Left renal cortex interstitium (tissue), 4 donors: ENCODE data around the gene FAM170B. TPM values are rescaled to one million over a fixed set of nuclear protein-coding genes. Genes with fewer than 3 reads are reported as not detected.

ENCODE experiments used
- DNase-seq, 4 donors: peaks; one replicate each; pipeline ENCODE4 v3.0.0-alpha.2; 2013; ENCODE audit warnings: low read depth in 4 of 4, low spot score in 2 of 4, missing footprints in 1 of 4
- polyA plus RNA-seq, 4 donors: library from polyadenylated mRNA; unstranded; fragments of 120-200 nt; gene quantifications; one replicate each; pipeline ENCODE4 v1.2.1, GENCODE V29; 2013; ENCODE audit not compliant: insufficient read length in 4 of 4

Gene FAM170B
- polyA plus RNA-seq, 4 donors = not detected

DNA sequence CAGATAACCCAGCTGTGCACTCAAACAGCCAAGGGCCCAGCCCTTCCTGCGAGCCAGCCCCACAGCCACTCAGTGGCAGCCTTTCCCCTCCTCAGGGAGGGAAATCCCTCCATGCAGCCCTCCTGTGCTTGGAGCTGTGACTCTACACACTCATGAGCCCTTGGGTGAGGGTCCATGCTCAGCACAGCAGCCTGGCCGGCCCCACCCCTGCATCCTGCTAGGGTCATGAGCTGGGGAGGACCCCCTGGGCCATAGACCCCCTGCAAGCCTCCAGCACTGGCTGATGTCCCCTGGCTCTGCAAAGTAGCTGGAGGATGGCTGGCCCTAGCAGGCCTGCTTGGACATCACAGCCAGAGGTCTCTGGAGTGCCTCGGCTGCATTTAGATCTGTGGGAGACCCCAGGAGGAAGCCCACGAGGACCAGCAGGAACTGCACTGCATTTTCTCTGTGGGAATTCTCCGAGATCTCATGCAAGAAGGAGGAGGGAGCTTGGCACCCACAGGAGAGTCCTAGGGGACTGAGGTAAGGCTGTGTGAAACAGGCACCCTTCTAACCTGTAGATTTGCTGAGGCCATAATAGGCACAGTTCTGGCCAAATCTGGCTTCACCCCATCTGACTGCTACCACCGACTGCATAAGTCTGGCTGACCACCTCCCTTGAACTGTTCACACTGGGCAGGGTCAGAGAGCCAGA is 37.0 kb upstream of the FAM170B start:
- DNase-seq = no peak

DNA sequence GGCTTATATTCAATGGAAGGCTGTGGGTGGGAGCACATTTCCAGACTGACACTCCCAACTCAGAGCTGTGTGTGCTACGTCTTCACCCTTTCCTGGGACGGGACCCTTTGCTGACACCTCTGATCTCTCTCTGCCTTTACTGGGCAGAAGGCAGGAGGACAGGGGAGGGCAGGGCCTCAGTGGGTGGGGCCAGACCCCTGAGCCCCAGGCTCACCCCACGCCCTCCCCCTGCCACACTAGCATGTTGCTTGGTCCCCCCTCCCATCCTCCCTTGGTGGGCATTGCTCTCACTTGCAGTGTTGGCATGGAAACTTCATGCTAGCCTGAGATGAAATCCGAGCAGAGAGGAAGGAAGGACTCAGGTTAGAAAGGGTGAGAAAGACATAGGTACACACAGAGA is 36.0 kb upstream of the FAM170B start:
- no peak for DNase-seq

DNA sequence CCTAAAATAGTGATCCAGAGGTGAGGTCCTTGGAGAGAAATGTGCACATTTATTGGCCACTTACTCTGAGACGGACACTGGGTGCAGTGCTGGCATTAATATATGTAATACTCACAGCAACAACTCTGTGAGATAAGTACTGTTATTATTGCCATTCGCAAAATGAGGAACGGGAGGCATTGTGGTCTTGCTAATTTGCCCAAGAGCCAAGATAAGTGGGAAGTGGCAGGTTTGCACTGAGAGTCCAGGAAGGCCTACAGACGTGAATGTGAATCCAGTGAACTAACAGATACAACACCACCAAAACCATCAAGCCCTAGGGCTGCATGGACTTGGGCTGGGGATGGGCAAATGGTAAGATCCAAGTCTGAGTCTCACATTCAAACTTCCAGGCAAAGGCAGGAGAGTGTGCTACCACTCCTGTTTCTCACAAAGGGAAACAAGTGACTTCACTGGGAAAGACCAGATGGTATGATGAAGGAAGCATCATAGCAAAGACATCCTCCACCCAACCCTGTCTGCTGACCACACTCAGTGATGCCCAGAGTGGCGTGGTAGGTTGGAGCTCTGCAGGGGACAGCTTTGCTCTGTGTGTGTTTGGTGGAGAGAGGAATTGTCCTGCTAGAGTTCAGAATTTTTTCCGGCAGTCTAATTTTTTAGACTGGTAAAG is 35.1 kb upstream of the FAM170B start:
- no peak for DNase-seq

DNA sequence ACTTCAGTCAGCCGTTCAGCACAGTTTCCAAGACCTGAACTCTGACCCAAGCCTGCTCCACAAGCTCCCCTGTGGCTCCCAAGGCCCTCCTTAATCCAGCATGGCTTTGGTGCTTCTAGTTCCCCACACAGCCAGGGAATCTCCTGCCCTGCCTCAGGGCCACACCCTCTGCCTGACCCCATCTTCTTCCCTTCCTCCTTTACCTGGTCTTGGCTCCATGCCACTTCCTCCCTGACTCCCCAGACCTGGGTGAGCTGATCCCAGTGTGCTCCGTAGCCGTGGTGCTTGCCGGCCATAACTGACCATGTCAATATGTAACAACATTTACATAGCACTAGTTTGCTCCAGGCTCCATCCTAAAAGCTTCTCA is 34.3 kb upstream of the FAM170B start:
- no peak for DNase-seq

DNA sequence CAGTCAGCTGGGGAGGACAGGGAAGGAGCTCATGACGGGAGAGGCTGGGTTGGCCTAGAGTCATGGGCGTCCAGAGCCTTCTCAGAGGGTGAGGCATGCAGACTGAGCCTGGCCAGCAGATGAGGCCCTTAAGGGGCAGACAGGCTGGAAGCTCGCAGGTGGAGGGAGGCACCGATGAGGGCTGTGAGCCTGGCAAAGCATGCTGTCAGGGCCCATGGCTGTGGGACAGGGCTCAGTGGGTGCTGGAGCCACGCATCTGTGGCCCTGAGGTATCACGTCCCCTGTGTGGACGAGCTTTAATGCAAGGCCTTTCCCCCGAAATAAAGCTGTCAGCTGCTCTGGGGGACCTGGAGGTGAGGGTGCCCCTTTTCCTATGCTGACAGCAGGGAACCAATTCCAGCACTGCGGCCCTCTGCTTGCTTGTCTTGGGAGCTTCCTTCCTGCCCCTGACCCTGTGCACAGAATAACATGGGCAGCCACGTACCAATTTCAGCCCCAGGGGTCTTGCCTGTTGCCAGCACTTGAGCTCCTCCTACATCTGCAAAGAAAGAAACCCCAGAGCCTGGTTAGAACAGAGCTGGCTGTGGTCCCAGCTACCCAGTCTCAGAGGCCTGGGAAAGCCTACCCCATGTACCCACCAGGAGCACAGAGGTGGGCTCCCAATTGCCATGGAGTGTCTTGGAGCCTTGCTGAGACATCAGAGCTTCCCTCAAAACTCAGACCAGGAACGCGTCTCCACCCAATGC is 33.8 kb upstream of the FAM170B start:
- no peak for DNase-seq

DNA sequence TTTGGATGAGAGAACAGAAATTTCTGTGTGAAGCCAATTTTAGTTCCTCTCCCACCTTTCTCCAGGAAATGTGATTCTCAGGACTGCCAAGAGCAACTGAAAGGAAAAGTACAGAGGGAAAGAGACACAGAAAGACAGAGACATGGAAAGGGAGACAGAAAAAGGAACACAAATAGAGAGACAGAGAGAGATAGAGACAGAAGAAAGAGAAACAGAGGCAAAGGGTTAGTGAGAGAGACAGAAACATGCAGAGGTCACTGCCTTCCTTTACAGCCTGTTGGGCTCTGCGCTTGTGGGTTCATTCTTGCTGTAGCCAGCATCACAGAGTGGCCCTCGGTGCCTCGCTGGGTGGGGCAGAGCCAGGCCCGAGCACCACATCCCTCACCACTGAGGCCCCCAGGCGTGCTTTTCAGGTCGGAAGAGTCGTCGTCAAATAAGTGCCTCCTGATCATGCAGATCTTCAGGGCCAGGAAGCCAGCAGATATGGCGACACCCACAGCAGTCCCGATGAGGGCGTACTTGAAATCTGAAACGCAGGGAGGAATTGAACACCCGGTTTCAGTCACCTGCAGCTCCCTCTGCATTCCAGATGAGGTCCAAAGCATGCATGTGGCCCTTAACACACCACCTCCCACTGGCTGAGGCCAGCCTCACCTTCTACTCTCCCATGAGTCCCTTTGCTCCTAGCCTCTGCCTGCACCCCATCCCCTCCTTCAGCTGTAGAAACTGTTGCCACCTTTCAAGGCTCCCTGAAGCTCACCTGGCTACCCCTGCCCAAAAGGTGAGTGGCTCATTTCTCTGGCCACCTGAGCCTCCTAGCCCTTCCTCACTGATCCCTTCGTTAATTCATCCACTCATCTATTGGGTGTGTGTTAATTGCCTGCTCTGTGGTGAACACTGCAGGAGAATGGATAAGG is 32.9 kb upstream of the FAM170B start:
- DNase-seq = no peak

DNA sequence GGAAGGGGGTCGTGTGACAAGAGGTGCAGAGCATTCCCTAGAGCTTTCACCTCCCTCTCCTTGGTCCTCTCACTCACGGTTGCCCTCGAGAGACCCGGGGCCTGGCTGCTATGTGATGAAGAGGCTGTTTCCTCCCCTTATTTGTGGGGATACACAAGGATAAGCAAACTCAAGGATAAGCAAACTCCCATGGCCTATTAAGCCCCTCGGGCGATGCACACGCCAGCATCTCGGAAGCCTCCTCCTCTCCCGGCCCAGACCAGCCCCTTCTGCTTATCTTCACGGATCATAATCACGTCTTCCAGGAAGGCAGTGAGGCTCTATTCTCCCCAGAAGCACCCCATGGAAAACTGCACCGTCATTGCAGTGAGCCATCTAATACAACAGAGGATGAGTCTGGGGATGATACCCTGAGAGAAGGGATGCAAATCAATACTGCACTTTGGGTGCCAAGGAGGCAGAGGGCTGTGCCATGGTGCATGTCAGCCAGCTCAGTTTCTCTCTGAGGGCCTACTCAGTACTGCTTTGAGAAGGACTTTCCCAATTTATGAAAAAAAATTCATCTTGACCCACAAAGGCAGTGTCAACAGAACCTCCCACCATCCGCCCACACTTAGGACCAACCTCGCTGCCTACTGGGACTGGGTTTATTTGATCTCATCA is 32.1 kb upstream of the FAM170B start:
- no peak for DNase-seq

DNA sequence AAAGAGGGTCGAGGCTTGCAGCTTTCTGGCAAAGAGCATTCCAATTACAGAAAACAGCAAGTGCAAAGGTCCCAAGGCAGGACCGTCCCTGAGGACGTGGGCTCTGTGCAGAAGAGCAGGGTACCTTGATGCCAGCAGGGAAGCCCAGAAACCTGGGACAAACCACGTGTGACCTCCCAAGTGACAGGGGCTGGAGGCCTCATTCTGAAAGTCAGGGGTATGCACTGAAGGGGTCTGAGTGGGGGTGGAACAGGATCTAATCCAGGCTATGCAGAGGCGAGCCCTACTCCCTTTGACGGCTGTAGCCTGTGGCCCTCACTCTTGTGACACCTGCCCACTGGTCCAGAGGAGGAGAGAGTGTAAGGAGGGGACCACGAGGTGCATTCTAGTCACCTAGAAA is 31.4 kb upstream of the FAM170B start:
- DNase-seq = no peak

DNA sequence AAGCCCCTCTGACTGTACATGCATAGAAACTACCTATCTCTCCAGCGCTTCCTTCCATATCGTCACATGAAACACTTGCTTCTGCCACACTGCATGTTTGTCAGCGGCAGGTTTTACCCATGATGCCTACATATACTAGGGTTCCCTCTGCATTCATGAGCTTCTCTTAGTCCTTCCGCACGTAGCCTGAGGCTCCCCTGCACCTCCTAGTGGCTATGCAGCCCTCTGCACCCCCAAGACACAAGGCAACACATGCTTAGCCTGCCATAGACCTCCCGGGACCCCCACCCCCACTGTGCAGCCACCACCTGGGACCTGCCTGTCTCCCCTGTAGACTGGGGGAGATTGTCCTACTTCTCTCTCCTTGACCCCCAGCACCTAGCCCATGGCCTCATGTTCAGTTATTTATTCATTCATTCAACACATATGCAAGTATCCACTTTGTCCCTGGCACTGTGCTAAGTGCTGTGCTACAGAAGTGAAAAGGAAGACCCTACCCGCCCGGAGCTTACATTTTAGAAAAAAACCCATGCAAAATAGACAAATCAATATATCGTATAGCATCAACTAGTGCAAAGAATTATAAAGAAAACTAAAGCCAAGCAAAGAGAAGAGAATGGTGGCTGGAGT is 30.9 kb upstream of the FAM170B start:
- no peak for DNase-seq

DNA sequence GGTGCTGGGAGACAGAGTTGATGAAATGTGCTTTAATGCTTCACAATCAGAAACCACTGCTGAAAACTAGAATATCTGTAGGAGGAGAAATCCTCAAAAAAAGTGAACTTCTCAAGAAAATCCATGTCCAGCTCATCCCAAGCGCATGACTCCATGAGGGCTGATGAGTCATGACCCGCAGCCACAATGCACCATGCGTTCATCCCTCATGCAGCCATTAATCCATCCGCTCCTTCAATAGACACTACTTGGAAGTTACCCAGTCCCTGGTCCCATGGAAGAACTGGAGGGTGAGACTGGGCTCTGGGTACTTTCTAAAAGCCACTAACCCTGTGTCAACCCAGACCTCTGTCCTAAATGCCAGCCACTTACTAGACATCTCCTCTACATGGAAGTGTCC is 29.9 kb upstream of the FAM170B start:
- no peak for DNase-seq

DNA sequence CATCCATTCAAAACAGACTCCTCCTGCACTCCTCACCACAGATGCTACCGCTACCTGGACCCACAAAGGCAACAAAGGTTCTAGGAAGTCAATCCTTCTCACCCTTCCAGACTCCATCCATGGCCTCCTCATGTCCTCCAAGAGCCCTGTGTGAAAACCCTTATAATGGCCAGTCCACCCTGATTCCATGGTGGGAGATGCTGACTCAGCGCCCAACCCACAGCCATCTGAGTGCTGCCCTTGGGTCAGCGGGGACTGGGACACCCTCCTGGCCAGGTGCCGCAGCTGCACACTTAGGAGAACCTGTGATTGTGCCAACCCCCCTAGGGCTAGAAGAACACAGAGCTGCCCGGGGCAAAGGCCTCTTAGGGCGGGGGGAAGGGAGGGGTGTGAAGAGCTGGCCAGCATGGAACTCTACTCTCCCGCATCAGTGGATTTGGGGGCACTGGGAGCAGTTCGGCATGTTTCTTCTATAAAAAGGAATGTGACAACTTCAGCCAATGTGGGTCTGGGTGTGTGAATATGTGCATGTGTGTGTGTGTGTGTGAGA is 29.0 kb upstream of the FAM170B start:
- no peak for DNase-seq

DNA sequence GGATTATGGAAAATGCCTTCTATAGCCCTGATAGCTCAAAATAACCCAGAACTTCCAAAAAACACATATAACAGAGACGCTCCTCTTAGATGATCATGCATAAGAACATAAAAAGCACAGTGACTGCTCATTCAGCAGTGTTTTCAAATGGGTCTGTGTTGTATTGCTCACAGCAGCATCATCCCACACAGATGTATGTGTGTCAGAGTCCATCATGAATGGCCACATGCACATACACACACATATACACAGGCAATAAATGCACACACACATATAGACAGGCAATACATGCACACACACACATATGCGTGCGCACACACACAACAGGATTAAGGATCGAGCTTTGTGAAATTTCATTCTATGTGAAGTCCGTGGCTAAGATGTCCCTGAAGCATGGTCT is 28.2 kb upstream of the FAM170B start:
- DNase-seq = no peak

DNA sequence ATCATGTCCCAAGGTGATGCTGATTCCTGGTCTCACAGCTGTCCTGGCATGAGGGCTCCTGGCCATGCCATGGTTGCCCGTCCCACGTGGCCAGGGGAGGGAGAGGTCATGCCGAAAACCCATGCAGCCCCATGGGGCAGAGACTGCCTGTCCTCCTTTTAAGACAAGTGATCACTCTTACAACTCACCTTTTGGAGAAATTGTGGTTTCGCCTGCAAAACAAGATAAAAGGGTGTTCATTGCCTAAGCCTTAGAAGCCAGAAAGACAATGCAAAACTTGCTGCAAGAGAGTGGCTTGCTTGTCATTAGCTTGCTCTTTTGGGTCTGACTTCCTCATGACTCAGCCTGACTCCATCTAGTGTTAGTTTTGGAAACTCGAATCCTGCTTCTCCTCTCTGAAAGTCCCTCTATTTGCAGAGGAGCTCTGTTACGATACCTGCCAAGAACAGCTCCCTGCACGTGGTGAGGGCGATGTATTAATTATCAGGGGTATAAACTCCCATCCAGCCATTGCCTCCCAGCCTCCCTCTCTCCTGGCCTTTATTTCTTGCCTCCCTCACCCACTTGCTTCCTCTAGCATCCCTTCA is 27.7 kb upstream of the FAM170B start:
- no peak for DNase-seq

DNA sequence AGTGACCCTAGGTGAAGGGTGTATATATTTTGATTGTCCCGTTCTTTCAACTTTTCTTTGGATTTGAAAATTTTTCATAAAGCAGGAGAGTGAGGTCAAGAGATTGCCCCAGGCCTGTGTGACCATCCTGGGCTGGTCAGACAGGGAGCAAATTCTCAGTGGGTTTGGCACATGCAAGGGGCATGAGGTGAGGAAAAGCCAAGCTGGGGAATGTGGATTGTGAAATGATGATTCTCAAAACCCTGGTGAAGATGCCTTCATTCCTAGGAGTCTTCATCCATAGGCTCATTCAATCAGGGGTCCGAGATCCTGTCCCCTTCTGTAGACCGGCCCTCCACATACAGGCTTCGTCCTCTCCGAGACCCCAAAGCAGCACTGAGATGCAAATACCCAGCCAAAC is 27.0 kb upstream of the FAM170B start:
- no peak for DNase-seq

DNA sequence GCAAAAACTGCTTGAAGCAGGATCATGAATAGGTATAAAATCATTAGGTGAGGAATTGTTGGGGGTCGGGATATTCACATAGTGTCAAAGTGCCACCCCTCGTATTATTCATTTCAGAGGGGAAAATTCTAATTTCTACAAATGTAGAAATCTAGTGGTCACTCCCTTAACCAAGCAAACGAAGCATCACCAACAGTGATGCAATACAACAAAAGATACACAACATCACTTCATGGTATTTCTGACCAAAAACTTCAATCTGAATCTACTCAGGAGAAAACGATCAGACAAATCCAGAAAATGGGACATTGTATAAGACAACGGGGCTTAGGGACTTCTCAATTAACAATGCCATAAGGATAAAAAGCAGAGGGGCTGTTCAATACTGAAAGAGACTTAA is 26.3 kb upstream of the FAM170B start:
- no peak for DNase-seq

DNA sequence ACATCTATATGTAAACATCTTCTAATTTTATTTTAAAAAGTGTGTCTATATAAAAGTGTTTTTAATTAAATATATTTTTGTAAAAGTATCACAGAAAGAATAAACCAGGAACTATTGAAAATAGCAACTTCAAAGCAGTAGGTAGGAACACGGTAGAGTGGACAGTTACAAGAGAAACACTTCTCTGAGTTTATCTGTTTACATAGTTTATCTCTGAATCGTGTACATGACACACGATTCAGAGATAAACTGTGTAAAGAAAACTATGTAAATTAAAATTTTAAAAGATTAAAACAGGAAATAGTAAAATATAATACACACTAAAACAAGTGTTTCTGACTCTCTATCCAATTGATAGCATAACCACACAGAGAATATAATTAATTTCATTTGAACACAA is 25.1 kb upstream of the FAM170B start:
- no peak for DNase-seq

DNA sequence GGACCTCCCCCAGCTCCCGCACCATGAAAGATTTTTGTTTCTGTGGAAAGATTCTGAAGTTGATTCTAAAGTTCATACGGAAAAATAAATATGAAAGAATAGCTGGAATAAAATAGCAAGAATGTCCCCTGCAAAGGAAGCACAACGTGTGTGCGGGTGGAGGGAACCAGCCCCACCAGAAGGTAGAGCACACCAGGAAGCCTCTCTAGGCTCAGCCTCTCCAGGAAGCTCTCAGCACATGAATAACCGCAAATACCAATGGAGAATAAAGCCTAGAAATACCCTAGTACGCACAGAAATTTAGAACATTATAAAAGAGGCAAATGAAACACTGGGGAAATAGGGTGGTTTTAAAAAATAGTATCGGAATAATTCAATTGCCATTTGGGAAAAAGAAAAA is 24.6 kb upstream of the FAM170B start:
- DNase-seq = no peak

DNA sequence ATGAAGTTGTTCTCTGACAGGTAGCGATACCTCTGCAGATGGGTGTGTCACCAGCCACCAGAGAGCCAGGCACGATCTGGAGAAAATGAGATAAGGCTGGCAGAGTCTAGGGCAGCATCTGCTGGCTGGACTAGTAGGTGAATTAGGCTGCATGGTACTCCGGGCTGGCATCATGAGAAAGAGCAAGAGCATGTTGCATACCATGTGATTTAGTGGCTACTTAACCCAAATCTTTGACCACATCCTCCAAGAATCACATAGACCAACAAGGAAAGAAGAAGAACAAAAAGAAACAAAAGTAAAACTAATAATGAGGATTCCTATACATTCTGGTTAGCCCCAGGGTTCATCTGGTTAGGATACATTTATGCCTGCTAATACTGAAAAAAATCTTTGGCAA is 23.4 kb upstream of the FAM170B start:
- DNase-seq = no peak

DNA sequence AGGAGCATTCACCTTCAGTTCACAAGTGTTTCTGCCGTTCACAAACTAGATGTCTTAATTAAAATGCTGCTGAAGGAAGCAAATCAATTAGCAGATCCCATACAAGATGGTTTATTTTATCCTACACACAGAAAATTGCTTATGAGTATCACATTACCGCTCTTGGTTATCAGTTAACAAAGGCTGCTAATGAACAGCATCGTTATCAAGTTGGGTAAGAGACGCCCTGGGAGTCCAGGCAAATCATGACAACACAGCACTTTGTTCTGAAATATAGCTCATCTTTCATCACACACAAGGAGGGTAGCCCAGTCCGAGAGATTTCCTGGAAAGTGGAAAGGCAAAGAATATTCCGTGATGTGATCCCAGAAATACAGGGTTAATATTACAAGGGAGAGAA is 20.8 kb upstream of the FAM170B start:
- no peak for DNase-seq
